Measurements from ENCODE around the gene CHRNA5. TPM values are rescaled to one million over a fixed set of nuclear protein-coding genes. Genes with fewer than 3 reads are reported as not detected.

Gene CHRNA5
- total and polyA plus RNA-seq, 2 donors from 2014 or later = 0.41 to 0.76 TPM

DNA sequence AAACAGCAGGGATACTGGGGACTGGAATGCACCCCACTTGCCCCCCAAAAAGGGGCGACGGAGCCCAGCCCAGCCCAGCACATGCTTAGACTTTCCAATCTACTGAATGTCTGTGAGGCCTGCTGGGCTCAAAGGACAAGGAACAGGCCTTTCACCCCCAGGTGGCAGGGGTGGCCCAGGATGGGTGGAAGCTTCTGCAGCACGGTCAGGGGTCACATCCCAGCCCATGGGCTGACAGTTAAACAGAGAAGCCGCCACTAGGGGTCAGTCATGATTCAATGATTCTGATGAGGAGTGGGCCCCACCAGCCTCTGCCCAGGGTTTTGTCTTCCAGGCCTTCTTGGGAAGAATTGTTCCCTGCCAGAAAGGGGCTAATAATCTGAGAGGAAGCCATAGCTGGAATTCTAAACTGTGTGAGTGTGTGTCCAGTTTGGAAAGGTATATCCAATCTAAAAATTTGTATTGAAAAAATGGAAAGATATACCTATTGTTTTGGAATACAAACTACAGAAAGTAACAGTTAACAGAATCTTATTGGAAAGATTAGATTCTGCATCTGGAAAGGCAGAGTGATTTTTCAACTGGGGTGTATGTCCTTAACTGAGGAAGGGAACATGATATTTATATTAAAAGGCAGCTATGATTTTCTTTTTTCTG, 73.5 kb downstream of the CHRNA5 start:
- Histone ChIP-seq H3K27me3 (ENCODE audit: control insufficient read depth, insufficient read depth, low read length) (no peaks in the 10 kb centered on the region), H3K9me3 (ENCODE audit: control insufficient read depth in 2 of 3, insufficient read depth in 1 of 3, low read length in 3 of 3) (no peaks in the 10 kb centered on the region), H3K27ac (ENCODE audit: low read depth in 2 of 2, low read length in 2 of 2) (no peak overlapping the region), H3K4me3 (ENCODE audit: low read length in 3 of 3) (no peak overlapping the region), H3K4me1 (ENCODE audit: control insufficient read depth in 2 of 3, insufficient read depth in 2 of 3, low read depth in 1 of 3, low read length in 3 of 3) (peaks cover 0 to 7% (median 0%) of the 10 kb centered on the region in 3 donors), H3K9ac (ENCODE audit: low read length in 3 of 3) (no peak overlapping the region), H3K36me3 (ENCODE audit: control insufficient read depth in 2 of 3, insufficient read depth in 3 of 3, low read length in 3 of 3) (no peaks in the 10 kb centered on the region)
- TF ChIP-seq, protein P1, sequence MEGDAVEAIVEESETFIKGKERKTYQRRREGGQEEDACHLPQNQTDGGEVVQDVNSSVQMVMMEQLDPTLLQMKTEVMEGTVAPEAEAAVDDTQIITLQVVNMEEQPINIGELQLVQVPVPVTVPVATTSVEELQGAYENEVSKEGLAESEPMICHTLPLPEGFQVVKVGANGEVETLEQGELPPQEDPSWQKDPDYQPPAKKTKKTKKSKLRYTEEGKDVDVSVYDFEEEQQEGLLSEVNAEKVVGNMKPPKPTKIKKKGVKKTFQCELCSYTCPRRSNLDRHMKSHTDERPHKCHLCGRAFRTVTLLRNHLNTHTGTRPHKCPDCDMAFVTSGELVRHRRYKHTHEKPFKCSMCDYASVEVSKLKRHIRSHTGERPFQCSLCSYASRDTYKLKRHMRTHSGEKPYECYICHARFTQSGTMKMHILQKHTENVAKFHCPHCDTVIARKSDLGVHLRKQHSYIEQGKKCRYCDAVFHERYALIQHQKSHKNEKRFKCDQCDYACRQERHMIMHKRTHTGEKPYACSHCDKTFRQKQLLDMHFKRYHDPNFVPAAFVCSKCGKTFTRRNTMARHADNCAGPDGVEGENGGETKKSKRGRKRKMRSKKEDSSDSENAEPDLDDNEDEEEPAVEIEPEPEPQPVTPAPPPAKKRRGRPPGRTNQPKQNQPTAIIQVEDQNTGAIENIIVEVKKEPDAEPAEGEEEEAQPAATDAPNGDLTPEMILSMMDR (IDR thresholded peaks at IDR 0.05; ENCODE audit: borderline replicate concordance, extremely low read depth, insufficient read depth) = peak; percentile 67
- FAIRE-seq = no peak
- DNase-seq = peak in 4 of 5 donors; percentile 86 to 92 (median 88)
- intact Hi-C loops (cut with DNase I) = no loop called here

DNA sequence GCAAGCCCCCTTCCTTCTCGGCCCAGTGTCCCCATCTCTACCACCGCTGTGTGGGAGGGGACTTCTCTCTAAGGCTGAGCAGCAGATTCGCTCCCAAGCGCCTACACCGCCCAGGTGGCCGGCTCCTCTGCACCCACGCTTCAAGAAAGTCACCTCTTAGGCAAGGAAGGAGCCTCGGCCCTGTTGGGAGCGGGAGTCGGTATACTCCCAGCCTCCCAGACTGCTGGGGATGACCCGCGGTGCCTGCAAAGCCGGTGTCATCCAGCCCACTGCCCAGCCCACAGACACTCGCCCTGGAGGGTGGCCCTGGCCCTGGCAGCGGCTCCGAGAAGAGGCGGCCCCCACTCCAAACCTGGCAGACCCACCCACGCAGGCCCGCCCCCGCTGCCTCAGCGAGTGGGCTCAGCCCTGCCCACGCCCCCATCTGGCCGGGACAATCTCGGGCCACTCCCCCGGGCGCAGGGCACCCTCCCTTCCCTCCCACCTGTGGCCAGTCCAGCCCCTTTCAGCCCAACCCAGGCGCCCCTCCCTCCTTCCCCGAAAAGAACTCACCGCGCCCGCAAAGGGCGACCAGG, 75.3 kb downstream of the CHRNA5 start:
- Histone ChIP-seq H3K4me3 (ENCODE audit: low read length in 3 of 3) (peak overlapping the region in 1 of 3 donors; percentile 51), H3K9ac (ENCODE audit: low read length in 3 of 3) (no peak overlapping the region), H3K27ac (ENCODE audit: low read depth in 2 of 2, low read length in 2 of 2) (no peak overlapping the region), H3K36me3 (ENCODE audit: control insufficient read depth in 2 of 3, insufficient read depth in 3 of 3, low read length in 3 of 3) (no peaks in the 10 kb centered on the region), H3K27me3 (ENCODE audit: control insufficient read depth, insufficient read depth, low read length) (no peaks in the 10 kb centered on the region), H3K9me3 (ENCODE audit: control insufficient read depth in 2 of 3, insufficient read depth in 1 of 3, low read length in 3 of 3) (no peaks in the 10 kb centered on the region), H3K4me1 (ENCODE audit: control insufficient read depth in 2 of 3, insufficient read depth in 2 of 3, low read depth in 1 of 3, low read length in 3 of 3) (peaks cover 0 to 7% (median 0%) of the 10 kb centered on the region in 3 donors)
- no peak for FAIRE-seq
- TF ChIP-seq, protein P1 (IDR thresholded peaks at IDR 0.05; ENCODE audit: borderline replicate concordance, extremely low read depth, insufficient read depth) = no peak
- intact Hi-C loops (cut with DNase I) = no loop called here
- DNase-seq = peak in 2 of 5 donors; percentile 78 to 86

DNA sequence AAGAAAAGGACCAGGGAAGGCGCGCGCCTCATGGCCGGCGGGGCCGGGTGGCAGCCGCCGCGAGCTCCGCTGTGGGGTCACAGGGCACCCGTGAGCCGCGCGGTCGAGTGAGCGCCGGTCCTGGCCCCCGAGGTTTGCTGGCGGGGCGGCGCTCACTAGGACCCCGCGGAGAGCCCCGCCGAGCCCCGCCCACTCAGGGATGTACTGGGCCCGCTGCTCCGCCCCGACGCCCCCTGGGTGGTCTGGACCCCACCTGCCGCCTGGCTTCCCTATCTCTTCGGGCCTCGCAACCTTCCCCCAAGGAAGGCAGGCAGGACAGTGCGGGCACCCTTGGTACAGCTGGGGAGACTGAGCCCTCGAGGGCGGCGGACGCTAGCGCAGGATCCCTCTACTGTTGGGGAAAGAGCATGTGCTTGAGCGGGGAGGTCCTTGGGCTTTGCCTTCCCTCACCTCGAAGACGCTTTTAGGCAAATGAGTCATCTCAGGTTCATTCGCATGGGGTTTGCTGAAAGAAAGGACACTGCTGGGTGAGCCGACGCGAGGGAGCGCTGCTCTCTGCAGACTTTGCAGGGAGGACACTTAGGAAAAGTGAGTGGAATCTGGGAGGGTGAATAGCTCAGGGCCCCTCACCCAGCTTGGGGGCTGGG, 75.9 kb downstream of the CHRNA5 start, which contains the start of gene CHRNB4:
TSS of gene CHRNB4 (minus strand) at position 109 of the 647 bp plus-strand sequence. CDS start at position 32, 77 bp downstream.
- DNase-seq (peak in 4 of 5 donors; percentile 80 to 88 (median 86)), FAIRE-seq (no peak)
- Histone ChIP-seq H3K27ac (ENCODE audit: low read depth in 2 of 2, low read length in 2 of 2) (no peak within 1 kb of the TSS), H3K27me3 (ENCODE audit: control insufficient read depth, insufficient read depth, low read length) (no peaks in the 10 kb centered on the region), H3K9me3 (ENCODE audit: control insufficient read depth in 2 of 3, insufficient read depth in 1 of 3, low read length in 3 of 3) (no peaks in the 10 kb centered on the region), H3K36me3 (ENCODE audit: control insufficient read depth in 2 of 3, insufficient read depth in 3 of 3, low read length in 3 of 3) (no peaks in the 10 kb centered on the region), H3K4me3 (ENCODE audit: low read length in 3 of 3) (peak within 1 kb of the TSS in 2 of 3 donors; percentile 48 to 51), H3K4me1 (ENCODE audit: control insufficient read depth in 2 of 3, insufficient read depth in 2 of 3, low read depth in 1 of 3, low read length in 3 of 3) (peaks cover 0 to 7% (median 0%) of the 10 kb centered on the region in 3 donors), H3K9ac (ENCODE audit: low read length in 3 of 3) (peak within 1 kb of the TSS in 1 of 3 donors; percentile 26)
- intact Hi-C loops (cut with DNase I) = no loop called here
- TF ChIP-seq, protein P1 (IDR thresholded peaks at IDR 0.05; ENCODE audit: borderline replicate concordance, extremely low read depth, insufficient read depth) = no peak
